AG09309 (cell line): ENCODE measurements around the gene TACC2.

Experiments used
- DNase-seq: peaks from one replicate; pipeline ENCODE4 v3.0.0-alpha.2; 2010; ENCODE audit warnings: low read depth
- H3K4me3 ChIP-seq: 2 replicates; pipeline ENCODE4 v1.5.1; 2011; ENCODE audit warnings: mild to moderate bottlenecking, low read depth, low read length, moderate library complexity; ENCODE audit not compliant: control insufficient read depth
- TF ChIP-seq, protein P1 (sequence below): IDR thresholded peaks from 2 replicates; pipeline ENCODE4 v1.5.1; 2011; ENCODE audit warnings: mild to moderate bottlenecking, low read depth, low read length, inconsistent platforms; ENCODE audit not compliant: insufficient read depth, control insufficient read depth; ENCODE audit errors: missing control alignments

Gene TACC2

DNA sequence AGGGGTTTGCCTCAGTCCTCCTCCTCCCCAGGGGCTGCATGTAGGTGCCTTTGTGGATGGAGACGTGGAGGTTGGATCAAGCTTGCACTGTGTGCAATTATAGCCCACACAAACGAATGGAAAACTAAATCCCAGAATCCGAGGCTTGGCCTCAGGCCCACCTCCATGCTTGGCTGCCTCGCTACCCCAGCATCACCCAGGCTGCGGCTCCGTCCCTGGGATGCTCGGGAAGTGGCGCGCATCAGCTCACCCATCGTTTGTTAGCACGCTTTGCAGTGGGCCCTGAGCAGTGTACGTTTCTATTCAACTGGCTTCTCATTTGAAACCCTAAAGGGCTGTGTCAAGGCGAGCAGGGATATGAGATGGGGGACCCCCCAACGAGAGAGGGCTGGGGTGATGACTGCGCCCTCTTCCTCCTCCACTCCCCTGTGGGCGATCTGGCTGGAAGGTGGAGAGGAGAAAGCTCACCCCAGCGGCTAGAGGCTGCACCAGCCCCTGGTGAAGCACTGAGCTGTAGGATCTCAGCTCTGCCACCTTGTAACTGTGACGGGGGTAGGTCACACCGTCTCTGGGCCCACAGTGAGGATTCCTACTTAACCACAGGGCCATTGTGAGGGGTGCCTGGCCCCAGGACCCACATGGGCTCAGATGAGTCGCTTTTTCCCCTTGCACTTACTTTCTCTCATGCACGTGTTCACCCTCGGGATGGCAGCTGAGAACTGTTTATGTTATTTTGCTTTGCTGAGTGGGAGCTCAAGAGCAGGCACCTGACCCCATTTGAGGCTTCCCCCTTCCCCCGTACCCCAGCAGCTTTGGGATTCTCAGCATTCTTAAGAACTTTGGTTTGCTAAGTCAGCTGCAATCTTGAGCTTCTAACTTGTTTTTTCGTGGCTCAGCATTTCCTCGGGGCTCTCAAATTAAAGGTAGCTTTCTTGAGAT is 269.4 kb downstream of the TACC2 start:
- H3K4me3 ChIP-seq, result no peak overlapping the region
- TF ChIP-seq, protein P1, sequence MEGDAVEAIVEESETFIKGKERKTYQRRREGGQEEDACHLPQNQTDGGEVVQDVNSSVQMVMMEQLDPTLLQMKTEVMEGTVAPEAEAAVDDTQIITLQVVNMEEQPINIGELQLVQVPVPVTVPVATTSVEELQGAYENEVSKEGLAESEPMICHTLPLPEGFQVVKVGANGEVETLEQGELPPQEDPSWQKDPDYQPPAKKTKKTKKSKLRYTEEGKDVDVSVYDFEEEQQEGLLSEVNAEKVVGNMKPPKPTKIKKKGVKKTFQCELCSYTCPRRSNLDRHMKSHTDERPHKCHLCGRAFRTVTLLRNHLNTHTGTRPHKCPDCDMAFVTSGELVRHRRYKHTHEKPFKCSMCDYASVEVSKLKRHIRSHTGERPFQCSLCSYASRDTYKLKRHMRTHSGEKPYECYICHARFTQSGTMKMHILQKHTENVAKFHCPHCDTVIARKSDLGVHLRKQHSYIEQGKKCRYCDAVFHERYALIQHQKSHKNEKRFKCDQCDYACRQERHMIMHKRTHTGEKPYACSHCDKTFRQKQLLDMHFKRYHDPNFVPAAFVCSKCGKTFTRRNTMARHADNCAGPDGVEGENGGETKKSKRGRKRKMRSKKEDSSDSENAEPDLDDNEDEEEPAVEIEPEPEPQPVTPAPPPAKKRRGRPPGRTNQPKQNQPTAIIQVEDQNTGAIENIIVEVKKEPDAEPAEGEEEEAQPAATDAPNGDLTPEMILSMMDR, result no peak
- DNase-seq, result no peak

DNA sequence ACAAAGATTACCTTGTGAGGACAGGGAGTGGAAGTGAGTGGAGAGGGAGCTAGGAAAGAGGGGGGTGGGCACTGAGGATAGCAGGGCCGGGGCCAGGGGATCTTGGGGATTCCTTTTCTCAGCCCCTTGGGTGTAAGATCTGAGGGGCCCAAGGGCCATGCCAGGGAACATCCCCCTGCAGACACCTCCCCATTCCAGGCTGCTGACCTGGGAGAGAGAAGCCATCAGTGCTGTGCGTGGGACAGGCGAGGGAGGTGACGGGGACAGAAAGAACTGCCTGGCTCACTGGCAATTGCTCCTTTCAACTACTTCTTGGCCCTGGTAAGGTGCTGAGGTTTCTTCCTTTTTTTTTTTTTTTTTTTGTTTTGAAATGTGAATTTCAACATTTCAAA is 270.1 kb downstream of the TACC2 start:
- H3K4me3 ChIP-seq, result no peak overlapping the region
- no peak for DNase-seq
- TF ChIP-seq, protein P1, result no peak

DNA sequence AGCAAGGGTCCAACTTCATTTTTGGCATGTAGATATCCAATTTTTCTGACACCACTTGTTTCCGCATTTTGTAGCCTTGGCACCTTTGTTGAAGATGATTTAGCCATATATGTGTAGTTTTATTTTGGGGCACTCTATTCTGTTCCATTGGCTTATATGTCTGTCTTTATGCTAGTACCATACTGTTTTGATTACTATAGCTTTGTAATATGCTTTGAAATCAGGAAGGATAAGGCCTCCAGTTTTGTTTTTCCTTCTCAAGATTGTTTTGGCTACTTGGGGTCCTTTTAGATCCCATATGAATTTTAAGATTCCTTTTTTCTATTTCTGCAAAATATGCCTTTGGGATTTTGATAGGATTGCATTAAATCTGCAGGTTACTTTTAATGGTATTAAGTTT is 272.6 kb downstream of the TACC2 start:
- TF ChIP-seq, protein P1, result no peak
- no peak overlapping the region for H3K4me3 ChIP-seq
- DNase-seq, result no peak

DNA sequence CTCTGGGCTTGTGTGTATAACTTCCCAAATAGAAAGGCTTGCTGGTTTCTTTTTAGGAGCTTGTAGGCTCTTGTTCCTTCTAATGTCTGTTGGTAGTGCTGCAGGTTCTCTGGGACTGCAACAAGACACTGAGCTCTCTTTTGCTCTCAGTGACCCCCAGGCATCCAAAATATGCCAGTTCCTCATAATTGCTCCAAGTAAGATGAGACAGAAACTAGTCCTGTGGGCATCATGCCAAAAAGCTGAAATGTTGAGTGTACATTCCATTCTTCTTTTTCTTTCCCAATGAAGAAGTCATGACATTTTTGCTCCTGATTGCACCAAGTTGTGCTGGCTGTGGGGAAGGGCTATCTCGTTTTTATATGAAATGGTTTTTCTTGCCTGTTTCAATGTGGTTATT is 275.0 kb downstream of the TACC2 start:
- peak; percentile 69 for DNase-seq
- no peak overlapping the region for H3K4me3 ChIP-seq
- TF ChIP-seq, protein P1, result no peak

DNA sequence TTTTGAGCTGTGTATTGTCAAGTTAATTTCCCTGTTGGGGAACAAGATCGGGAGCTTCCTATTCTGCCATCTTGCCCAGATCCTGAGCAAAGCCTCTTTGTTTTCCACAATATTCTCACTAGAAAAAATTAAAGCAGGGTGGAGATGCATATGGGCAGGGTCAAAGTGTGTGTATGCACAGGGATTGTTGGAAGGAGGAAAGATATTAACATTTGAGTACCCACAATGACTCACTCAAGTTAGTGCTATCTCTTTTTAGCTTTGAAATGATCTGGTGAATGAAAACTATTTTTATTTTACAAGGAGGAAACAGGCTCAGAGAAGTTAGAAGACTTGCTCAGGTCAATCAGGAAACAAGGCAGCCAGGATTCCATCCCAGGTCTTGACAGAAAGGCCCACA is 275.5 kb downstream of the TACC2 start:
- TF ChIP-seq, protein P1, result no peak
- DNase-seq, result no peak

DNA sequence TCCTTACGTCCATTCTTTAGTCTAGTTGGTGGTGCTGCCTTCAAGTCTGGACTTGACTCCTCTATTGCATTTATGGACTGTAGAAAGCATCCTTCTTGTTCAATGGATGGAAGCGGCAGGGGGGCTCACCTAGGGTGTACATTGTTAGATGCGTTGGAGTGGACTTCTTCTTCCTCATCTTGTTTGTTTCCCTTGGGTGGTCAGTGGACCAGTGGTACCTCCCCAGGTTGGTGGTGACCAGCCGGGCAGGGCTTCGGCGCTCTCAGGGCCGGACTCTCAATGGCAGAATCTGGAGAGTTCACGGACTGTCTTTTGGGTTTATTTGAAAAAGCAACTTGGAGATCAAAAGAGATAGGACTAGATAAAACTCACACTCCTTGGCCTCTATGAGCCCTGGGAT is 276.0 kb downstream of the TACC2 start:
- DNase-seq, result no peak
- TF ChIP-seq, protein P1, result no peak
- no peak overlapping the region for H3K4me3 ChIP-seq

More for the DNA sequence above, 275.5 kb downstream of the TACC2 start:
- no peak overlapping the region for H3K4me3 ChIP-seq
